Keratinocyte (primary cell): ENCODE data around the gene HOXA7. TPM values are rescaled to one million over a fixed set of nuclear protein-coding genes. Genes with fewer than 3 reads are reported as not detected.
A peak's percentile ranks its signal among the peaks of the same experiment; 100 is the strongest.

Experiments used
- DNase-seq: peaks from one replicate; pipeline ENCODE4 v3.0.0-alpha.2; 2011; ENCODE audit warnings: low read depth, missing footprints, low spot score
- FAIRE-seq: peaks from 2 replicates; lab custom pipeline; 2011; peaks lifted over from hg19 to GRCh38; lab: Jason Lieb, UNC
- H2AFZ ChIP-seq: 2 replicates; pipeline ENCODE4 v1.6.0; 2012; ENCODE audit warnings: low read length, control low read depth, inconsistent platforms; ENCODE audit not compliant: control insufficient read depth
- H3K27ac ChIP-seq: 2 replicates; pipeline ENCODE4 v1.5.1; 2011; ENCODE audit warnings: low read length; ENCODE audit not compliant: control insufficient read depth, insufficient read depth
- H3K27me3 ChIP-seq: 3 replicates; pipeline ENCODE4 v1.6.0; 2011; ENCODE audit warnings: low read length; ENCODE audit not compliant: control insufficient read depth, insufficient read depth; ENCODE audit errors: extremely low read depth
- H3K36me3 ChIP-seq, 2 experiments: 2 replicates in 1 of 2; 3 replicates in 1 of 2; pipeline ENCODE4 v1.5.1; 2011; ENCODE audit warnings: low read length in 2 of 2, mild to moderate bottlenecking in 1 of 2; ENCODE audit not compliant: control insufficient read depth in 2 of 2, insufficient read depth in 2 of 2; ENCODE audit errors: extremely low read depth in 1 of 2
- H3K4me1 ChIP-seq: 3 replicates; pipeline ENCODE4 v1.5.1; 2011; ENCODE audit warnings: low read length; ENCODE audit not compliant: control insufficient read depth, insufficient read depth; ENCODE audit errors: extremely low read depth
- H3K4me2 ChIP-seq: 3 replicates; pipeline ENCODE4 v1.6.0; 2011; ENCODE audit warnings: low read depth, low read length; ENCODE audit not compliant: control insufficient read depth, insufficient read depth; ENCODE audit errors: extremely low read depth
- H3K4me3 ChIP-seq, 3 experiments: fragments of 200-600 bp in 1 of 3; sonication (generic) in 1 of 3; 2 replicates in 2 of 3; 3 replicates in 1 of 3; pipeline ENCODE4 v1.5.1; 2011 to 2016; ENCODE audit warnings: low read length in 3 of 3, mild to moderate bottlenecking in 3 of 3, control low read depth in 2 of 3, inconsistent platforms in 1 of 3, low read depth in 1 of 3, mixed read lengths in 1 of 3, mixed run types in 1 of 3, moderate library complexity in 1 of 3; ENCODE audit not compliant: control insufficient read depth in 2 of 3, insufficient read depth in 2 of 3; ENCODE audit errors: extremely low read depth in 1 of 3
- H3K79me2 ChIP-seq: 2 replicates; pipeline ENCODE4 v1.6.0; 2012; ENCODE audit warnings: low read length; ENCODE audit not compliant: control insufficient read depth, insufficient read depth
- H3K9ac ChIP-seq: 3 replicates; pipeline ENCODE4 v1.6.0; 2011; ENCODE audit warnings: low read length; ENCODE audit not compliant: control insufficient read depth, insufficient read depth; ENCODE audit errors: extremely low read depth
- H3K9me1 ChIP-seq: 3 replicates; pipeline ENCODE4 v1.6.0; 2011; ENCODE audit warnings: low read length; ENCODE audit not compliant: control insufficient read depth, insufficient read depth; ENCODE audit errors: extremely low read depth
- H3K9me3 ChIP-seq: 2 replicates; pipeline ENCODE4 v1.5.1; 2012; ENCODE audit warnings: low read depth, low read length; ENCODE audit not compliant: control insufficient read depth
- H4K20me1 ChIP-seq: 3 replicates; pipeline ENCODE4 v1.6.0; 2011; ENCODE audit warnings: low read length; ENCODE audit not compliant: control insufficient read depth, insufficient read depth; ENCODE audit errors: extremely low read depth
- CTCF ChIP-seq, 3 experiments: IDR thresholded peaks in 1 of 3; conservative IDR thresholded peaks in 1 of 3; optimal IDR thresholded peaks in 1 of 3; 2 replicates in 2 of 3; 3 replicates in 1 of 3; pipeline versions ENCODE3 to v1.5.1; 2011; ENCODE audit warnings: low read length in 3 of 3, mild to moderate bottlenecking in 3 of 3, moderate library complexity in 2 of 3, control low read depth in 1 of 3, inconsistent platforms in 1 of 3; ENCODE audit not compliant: insufficient read depth in 2 of 3; ENCODE audit errors: extremely low read depth in 1 of 3
- EZH2 ChIP-seq: IDR thresholded peaks from one replicate; pipeline ENCODE4 v1.6.1; 2012; ENCODE audit warnings: inconsistent platforms, mild to moderate bottlenecking, low read length, moderate library complexity
- dilution Hi-C: fragments of 300-500 bp; cut with MboI; formaldehyde crosslinking; loops from one replicate; pipeline ENCODE4 v1.7.0; 2020; ENCODE audit warnings: low sequenced_read_pairs; ENCODE audit not compliant: extremely low pct_ligation_motif_present
- polyA plus RNA-seq, 5 experiments: library from polyadenylated mRNA; depleted of rRNA in 3 of 5; stranded (reverse) in 3 of 5; stranded (forward) in 1 of 5; unstranded in 1 of 5; fragments of >200 nt; gene quantifications; 1 replicate in 1 of 5; 2 replicates in 3 of 5; 3 replicates in 1 of 5; pipeline versions ENCODE4 v1.2.1 to v1.2.3, GENCODE V29; 2011 to 2012; ENCODE audit warnings: missing spikeins in 2 of 5, low read depth in 1 of 5, low replicate concordance in 1 of 5

Gene HOXA7
- polyA plus RNA-seq, 1 donor (not counting 4 experiments of a cell fraction or from before 2014, with no cell fraction given), result 8.1 TPM

- Histone ChIP-seq H2AFZ (peak overlapping the region; percentile 87), H3K9me1 (no peaks in the 10 kb centered on the region), H3K4me1 (peaks cover 69% of the 10 kb centered on the region), H3K4me2 (peak overlapping the region; percentile 98), H3K9me3 (no peaks in the 10 kb centered on the region), H3K9ac (peak overlapping the region; percentile 90), H4K20me1 (no peaks in the 10 kb centered on the region), H3K79me2 (peaks cover 45% of the 10 kb centered on the region), H3K27me3 (no peaks in the 10 kb centered on the region), H3K36me3 (no peaks in the 10 kb centered on the region), H3K27ac (peak overlapping the region; percentile 87), H3K4me3 (peak overlapping the region; percentile 55 to 94 (median 80))
- FAIRE-seq, result no peak
- dilution Hi-C loops, result no loop called here
- TF ChIP-seq CTCF (optimal IDR thresholded peaks at IDR 0.05 in 1 of 3, IDR thresholded peaks at IDR 0.05 in 1 of 3, conservative IDR thresholded peaks at IDR 0.05 in 1 of 3; ENCODE audit: extremely low read depth in 1 of 3, insufficient read depth in 2 of 3, low read length in 3 of 3) (no peak), EZH2 (no peak)
- DNase-seq, result no peak
These were observed 1.4 kb upstream of the HOXA7 start for GRCh38 chr7:27157702-27158431.

GRCh38 chr7:27156916-27157701, 634 bp upstream of the HOXA7 start:
- Histone ChIP-seq H2AFZ (peak overlapping the region; percentile 87), H3K4me2 (peak overlapping the region; percentile 98), H3K27me3 (no peaks in the 10 kb centered on the region), H3K27ac (peak overlapping the region; percentile 87), H3K4me1 (peaks cover 76% of the 10 kb centered on the region), H3K9ac (peak overlapping the region; percentile 90), H3K4me3 (peak overlapping the region; percentile 55 to 94 (median 80)), H3K9me1 (no peaks in the 10 kb centered on the region), H3K79me2 (peaks cover 39% of the 10 kb centered on the region), H4K20me1 (no peaks in the 10 kb centered on the region), H3K9me3 (no peaks in the 10 kb centered on the region), H3K36me3 (no peaks in the 10 kb centered on the region)
- no peak for FAIRE-seq
- DNase-seq, result no peak
- no peak for TF ChIP-seq EZH2
- TF ChIP-seq CTCF (optimal IDR thresholded peaks at IDR 0.05 in 1 of 3, IDR thresholded peaks at IDR 0.05 in 1 of 3, conservative IDR thresholded peaks at IDR 0.05 in 1 of 3; ENCODE audit: extremely low read depth in 1 of 3, insufficient read depth in 2 of 3, low read length in 3 of 3), result no peak
- dilution Hi-C loops, result no loop called here
